NCI-H748 treated with DMSO at 0.1 percent for 48 hours (cell line): ENCODE data around the gene NMD3.
"Not testable (repeated sequence)": the region's sequence is repeated elsewhere in the genome, so short reads cannot be mapped to it uniquely, and the experiment has no call there.

Experiments used
- DNase-seq: peaks from one replicate; lab custom pipeline; 2025; lab: John Stamatoyannopoulos, UW

The NMD3 gene

GRCh38 chr3:161231861-161232260, 10.8 kb downstream of the NMD3 start:
- no peak for DNase-seq

- no peak for DNase-seq
These were observed 12.4 kb downstream of the NMD3 start for GRCh38 chr3:161233557-161233956.

GRCh38 chr3:161236240-161236639, 15.1 kb downstream of the NMD3 start:
- DNase-seq, result no peak

GRCh38 chr3:161239700-161240099, 18.6 kb downstream of the NMD3 start:
- no peak for DNase-seq

DNA sequence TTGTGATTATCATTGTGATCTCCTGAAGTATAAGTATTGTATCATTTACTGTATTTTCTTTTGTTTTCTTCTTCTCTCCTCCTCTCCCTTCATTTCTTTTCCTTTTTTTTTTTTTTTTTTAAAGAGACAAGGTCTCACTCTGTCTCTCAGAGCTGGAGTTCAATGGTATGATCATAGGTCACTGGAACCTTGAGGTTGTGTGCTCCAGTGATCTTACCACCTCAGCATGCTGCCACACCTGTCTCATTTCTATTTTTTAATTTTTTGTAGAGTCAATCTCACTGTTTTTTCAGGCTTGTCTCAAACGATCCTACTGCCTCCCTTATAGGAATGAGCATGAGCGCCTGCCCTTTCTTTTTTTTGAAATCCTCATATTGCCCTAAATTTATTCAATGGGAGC, 23.4 kb downstream of the NMD3 start:
- no peak for DNase-seq

- DNase-seq, result no peak
These were observed 25.9 kb downstream of the NMD3 start for GRCh38 chr3:161247049-161247448.

DNA sequence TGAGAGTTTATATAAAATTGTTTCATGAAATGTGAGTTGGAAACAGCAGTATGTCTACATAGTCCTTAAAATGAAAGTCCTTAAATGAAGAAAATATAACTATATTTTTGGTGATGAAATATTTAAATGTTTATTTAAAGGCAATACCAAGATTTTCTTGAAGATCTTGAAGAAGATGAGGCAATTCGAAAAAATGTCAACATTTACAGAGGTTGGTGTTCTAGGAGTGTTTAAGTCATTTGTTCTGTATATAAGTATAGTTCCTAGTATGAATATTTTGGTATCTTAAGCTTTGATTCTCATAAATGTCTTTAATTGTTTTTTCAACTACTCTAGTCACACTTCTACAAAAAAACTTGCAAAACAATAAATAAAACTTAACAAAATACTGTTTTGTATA, 29.0 kb downstream of the NMD3 start:
- no peak for DNase-seq

DNA sequence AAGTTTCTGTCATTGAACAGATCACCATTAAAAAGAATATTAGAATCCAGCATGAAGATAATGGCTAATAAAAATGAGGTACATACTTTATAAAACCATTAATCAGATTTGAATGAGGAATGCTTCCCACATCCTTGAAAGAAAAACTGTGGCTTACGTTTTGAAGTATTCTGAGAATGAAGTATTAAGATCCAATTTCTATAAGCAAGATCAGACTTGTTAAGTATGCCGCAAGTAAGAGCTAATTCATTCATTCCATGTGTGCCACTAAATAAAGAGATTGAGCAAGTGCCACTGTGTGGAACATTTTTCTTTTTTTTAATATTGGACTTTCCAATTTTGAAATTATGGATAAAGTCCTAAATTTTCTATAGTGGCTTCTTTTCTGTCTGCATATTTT, 30.6 kb downstream of the NMD3 start:
- no peak for DNase-seq

GRCh38 chr3:161252143-161252542, 31.0 kb downstream of the NMD3 start:
- DNase-seq, result no peak

GRCh38 chr3:161253711-161254110, 32.6 kb downstream of the NMD3 start:
- no peak for DNase-seq

GRCh38 chr3:161254861-161255260, 33.8 kb downstream of the NMD3 start:
- DNase-seq, result no peak

GRCh38 chr3:161263057-161263456, 41.9 kb downstream of the NMD3 start:
- no peak for DNase-seq

GRCh38 chr3:161264852-161265251, 43.7 kb downstream of the NMD3 start:
- no peak for DNase-seq

DNA sequence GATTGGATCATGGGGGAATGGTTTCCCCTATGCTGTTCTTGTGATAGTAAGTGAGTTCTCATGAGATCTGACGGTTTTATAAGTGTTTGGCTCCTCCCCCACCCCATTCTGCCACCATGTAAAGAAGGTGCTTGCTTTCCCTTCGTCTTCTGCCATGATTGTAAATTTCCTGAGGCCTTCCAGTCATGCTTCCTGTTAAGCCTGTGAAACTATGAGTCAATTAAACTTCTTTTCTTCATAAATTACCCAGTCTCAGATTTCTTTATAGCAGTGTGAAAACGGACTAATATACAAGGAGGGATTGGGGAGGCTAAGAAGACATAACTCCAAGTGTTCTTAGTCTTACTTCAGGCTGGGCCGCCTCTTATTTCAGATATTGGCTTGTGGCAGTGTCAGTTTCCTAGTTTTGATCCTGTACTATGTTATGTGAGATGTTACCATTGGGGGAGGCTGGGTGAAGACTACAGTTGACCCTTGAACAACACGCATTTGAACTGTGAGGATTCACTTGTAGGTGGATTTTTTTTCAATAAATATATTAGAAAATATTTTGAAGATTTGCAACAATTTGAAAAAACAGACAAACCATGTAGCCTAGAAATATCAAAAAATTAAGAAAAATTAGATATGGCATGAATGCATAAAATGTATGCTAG, 44.9 kb downstream of the NMD3 start:
- no peak for DNase-seq

DNA sequence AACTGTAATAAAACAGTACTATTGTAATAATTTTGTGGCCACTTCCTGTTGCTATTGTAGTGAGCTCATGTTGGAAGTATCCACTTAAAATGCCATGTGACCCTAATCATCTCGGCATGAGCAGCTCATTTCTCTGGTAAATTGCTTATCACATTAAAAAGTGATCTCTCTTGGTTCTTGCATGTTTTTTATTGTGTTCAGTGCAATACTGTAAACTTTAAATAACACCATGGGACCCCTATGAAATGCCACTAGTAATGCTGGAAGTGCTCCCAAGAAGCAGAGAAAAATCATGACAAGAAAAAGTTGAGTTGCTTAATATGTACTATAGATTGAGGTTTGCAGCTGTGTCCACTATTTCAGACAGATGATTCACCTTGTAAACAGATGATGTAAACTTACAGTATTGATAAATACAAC, 45.6 kb downstream of the NMD3 start:
- DNase-seq, result peak; percentile 37

DNA sequence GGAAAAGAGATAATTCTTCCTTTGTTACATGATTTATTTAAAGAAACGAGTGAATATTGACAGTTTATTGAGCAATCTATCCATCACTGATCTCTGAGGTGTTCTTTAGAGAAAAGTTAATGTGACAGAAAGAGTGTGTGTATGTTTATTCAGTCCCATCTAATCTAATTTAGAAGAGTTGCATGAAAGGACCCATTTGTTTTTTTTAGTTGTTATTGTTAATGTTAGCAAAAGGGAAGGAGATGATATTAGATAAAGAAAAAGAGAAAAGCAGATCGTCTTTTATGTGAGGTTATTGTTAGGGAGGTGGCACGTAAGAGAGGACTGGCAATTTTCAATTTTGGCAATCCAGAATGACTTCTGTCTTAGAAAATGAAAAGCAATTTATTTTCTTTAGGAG, 46.5 kb downstream of the NMD3 start:
- DNase-seq, result no peak

GRCh38 chr3:161268601-161269000, 47.5 kb downstream of the NMD3 start:
- no peak for DNase-seq

DNA sequence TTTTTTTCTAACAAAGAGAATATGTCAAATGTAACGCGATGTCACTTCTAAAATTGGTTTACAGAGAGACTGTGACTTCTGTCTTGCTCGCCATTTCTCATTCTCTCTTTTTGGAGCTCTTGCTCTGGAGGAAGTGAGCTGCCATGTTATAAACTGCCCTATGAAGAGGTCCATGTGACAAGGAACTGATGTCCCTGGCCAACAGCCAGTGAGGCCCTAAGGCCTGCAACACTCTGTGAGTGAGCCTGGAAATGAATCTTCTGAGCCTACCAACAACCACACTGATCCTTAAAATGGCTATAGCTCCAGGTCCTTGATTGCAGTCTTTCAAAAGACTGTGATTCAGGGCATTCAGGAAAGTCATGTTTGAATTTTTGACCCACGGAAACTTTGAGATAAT, 49.9 kb downstream of the NMD3 start:
- no peak for DNase-seq

GRCh38 chr3:161271646-161272045, 50.5 kb downstream of the NMD3 start:
- DNase-seq, result no peak

- no peak for DNase-seq
These were observed 51.4 kb downstream of the NMD3 start for GRCh38 chr3:161272524-161272923.

GRCh38 chr3:161273589-161274218, 52.6 kb downstream of the NMD3 start:
- DNase-seq, result peak; percentile 6

GRCh38 chr3:161274691-161275298, 53.7 kb downstream of the NMD3 start:
- peak; percentile 65 for DNase-seq

DNA sequence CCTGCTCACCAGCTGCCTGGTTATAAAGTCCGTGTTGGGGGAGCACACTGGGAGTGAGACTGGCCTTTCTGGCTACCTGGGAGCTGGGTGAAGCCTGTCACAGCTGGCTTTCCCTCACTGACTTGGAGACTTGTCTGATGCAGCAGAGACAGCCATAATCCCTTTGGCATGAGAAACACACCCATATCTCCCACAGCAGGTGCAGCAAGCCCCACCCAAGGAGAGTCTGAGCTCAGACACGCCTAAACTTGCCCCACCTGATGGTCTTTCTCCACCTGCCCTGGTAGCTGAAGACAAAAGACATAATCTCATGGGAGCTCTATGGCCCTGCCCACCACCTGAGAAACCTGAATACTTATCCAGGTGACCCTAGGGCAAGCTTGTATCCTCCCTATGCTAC, 54.8 kb downstream of the NMD3 start:
- DNase-seq, result peak; percentile 78

- not testable (repeated sequence) for DNase-seq
These were observed 61.3 kb downstream of the NMD3 start for GRCh38 chr3:161282387-161282786.
